SK-N-SH treated with all-trans-retinoic acid at 6 μM for 48 hours (cell line): ENCODE measurements around the gene TAAR1.
"Not testable (repeated sequence)": the region's sequence is repeated elsewhere in the genome, so short reads cannot be mapped to it uniquely, and the experiment has no call there.

Source experiments
- ATAC-seq: fragments of 200-7000 bp; cut with Tn5 transposase; 3 replicates; pipeline ENCODE4 v1.9.1; 2020; ENCODE audit warnings: mild to moderate bottlenecking, moderate library complexity
- ARNTL ChIP-seq: fragments of 450-650 bp; formaldehyde crosslinking; IDR thresholded peaks from 2 replicates; pipeline ENCODE4 v1.5.0; 2020; ENCODE audit warnings: low read depth, mild to moderate bottlenecking, moderate library complexity, borderline replicate concordance
- BACH2 ChIP-seq: fragments of 250-450 bp; sonication (Bioruptor Pico); IDR thresholded peaks from 2 replicates; pipeline ENCODE4 v1.9.0; 2021; ENCODE audit warnings: mild to moderate bottlenecking, borderline replicate concordance
- CSDC2 ChIP-seq: fragments of 250-450 bp; sonication (Bioruptor Pico); IDR thresholded peaks from 2 replicates; pipeline ENCODE4 v1.5.0; 2020; ENCODE audit warnings: mild to moderate bottlenecking, moderate library complexity
- ESRRG ChIP-seq: fragments of 250-450 bp; sonication (Bioruptor Pico); IDR thresholded peaks from 2 replicates; pipeline ENCODE4 v1.6.1; 2021; ENCODE audit warnings: mild to moderate bottlenecking
- GLIS3 ChIP-seq: fragments of 250-450 bp; sonication (Bioruptor Pico); IDR thresholded peaks from 2 replicates; pipeline ENCODE4 v1.5.0; 2020; ENCODE audit warnings: mild to moderate bottlenecking, moderate library complexity
- ISL1 ChIP-seq: fragments of 250-450 bp; sonication (Bioruptor Pico); IDR thresholded peaks from 2 replicates; pipeline ENCODE4 v2.1.2; 2022; ENCODE audit warnings: mild to moderate bottlenecking, moderate library complexity
- OSR1 ChIP-seq: fragments of 250-450 bp; sonication (Bioruptor Pico); IDR thresholded peaks from 2 replicates; pipeline ENCODE4 v1.8.0; 2022; ENCODE audit warnings: moderate library complexity, mild to moderate bottlenecking, inconsistent platforms
- POU6F1 ChIP-seq: fragments of 250-450 bp; sonication (Bioruptor Pico); IDR thresholded peaks from 2 replicates; pipeline ENCODE4 v1.8.0; 2021; ENCODE audit warnings: low read depth, mild to moderate bottlenecking, moderate library complexity, borderline replicate concordance
- PPARA ChIP-seq: fragments of 250-450 bp; sonication (Bioruptor Pico); IDR thresholded peaks from 2 replicates; pipeline ENCODE4 v1.5.0; 2020; ENCODE audit warnings: mild to moderate bottlenecking, borderline replicate concordance
- RARB ChIP-seq: fragments of 250-450 bp; sonication (Bioruptor Pico); IDR thresholded peaks from 2 replicates; pipeline ENCODE4 v1.8.0; 2021; ENCODE audit warnings: mild to moderate bottlenecking, moderate library complexity
- SNAI2 ChIP-seq: fragments of 250-450 bp; sonication (Bioruptor Pico); IDR thresholded peaks from 2 replicates; pipeline ENCODE4 v1.5.0; 2020; ENCODE audit warnings: mild to moderate bottlenecking, moderate library complexity
- TOX ChIP-seq: fragments of 250-450 bp; sonication (Bioruptor Pico); IDR thresholded peaks from 2 replicates; pipeline ENCODE4 v1.8.0; 2021; ENCODE audit warnings: mild to moderate bottlenecking, moderate library complexity, borderline replicate concordance
- ZC3H10 ChIP-seq: fragments of 250-450 bp; sonication (Bioruptor Pico); IDR thresholded peaks from 2 replicates; pipeline ENCODE4 v1.5.1; 2021; ENCODE audit warnings: mild to moderate bottlenecking, moderate library complexity
- ZFP3 ChIP-seq: fragments of 250-450 bp; sonication (Bioruptor Pico); IDR thresholded peaks from 2 replicates; pipeline ENCODE4 v1.5.0; 2020; ENCODE audit warnings: mild to moderate bottlenecking, moderate library complexity
- ZFP30 ChIP-seq: fragments of 450-650 bp; formaldehyde crosslinking; IDR thresholded peaks from 2 replicates; pipeline ENCODE4 v1.5.0; 2022; ENCODE audit warnings: mild to moderate bottlenecking, moderate library complexity
- ZNF565 ChIP-seq: fragments of 450-650 bp; formaldehyde crosslinking; conservative IDR thresholded peaks from 2 replicates; pipeline ENCODE4 v1.5.0; 2020; ENCODE audit warnings: low read depth, mild to moderate bottlenecking, moderate library complexity
- ZNF70 ChIP-seq: fragments of 450-650 bp; formaldehyde crosslinking; IDR thresholded peaks from 2 replicates; pipeline ENCODE4 v1.5.0; 2020; ENCODE audit warnings: mild to moderate bottlenecking, moderate library complexity
- TF ChIP-seq, protein P1 (sequence below): fragments of 250-450 bp; sonication (Bioruptor Pico); IDR thresholded peaks from 2 replicates; pipeline ENCODE4 v1.5.1; 2020; ENCODE audit warnings: low read depth, mild to moderate bottlenecking, moderate library complexity
- TF ChIP-seq, protein P2 (sequence below): fragments of 250-450 bp; sonication (Bioruptor Pico); IDR thresholded peaks from 2 replicates; pipeline ENCODE4 v1.5.0; 2020; ENCODE audit warnings: mild to moderate bottlenecking, moderate library complexity
- TF ChIP-seq, protein P3 (sequence below): fragments of 250-450 bp; sonication (Bioruptor Pico); IDR thresholded peaks from 2 replicates; pipeline ENCODE4 v1.8.0; 2020; ENCODE audit warnings: mild to moderate bottlenecking, moderate library complexity, borderline replicate concordance
- TF ChIP-seq, protein P4 (sequence below): fragments of 250-450 bp; sonication (Bioruptor Pico); IDR thresholded peaks from 2 replicates; pipeline ENCODE4 v1.5.1; 2021; ENCODE audit warnings: mild to moderate bottlenecking, moderate library complexity

Gene TAAR1

GRCh38 chr6:132708002-132708401 is 49.0 kb upstream of the TAAR1 start:
- ATAC-seq = no peak
- TF ChIP-seq ZFP30 (CRISPR knock-in tag) (no peak), POU6F1 (CRISPR knock-in tag) (no peak), ZNF565 (CRISPR knock-in tag) (no peak), RARB (no peak), ESRRG (CRISPR knock-in tag) (no peak)
- TF ChIP-seq, protein P1, sequence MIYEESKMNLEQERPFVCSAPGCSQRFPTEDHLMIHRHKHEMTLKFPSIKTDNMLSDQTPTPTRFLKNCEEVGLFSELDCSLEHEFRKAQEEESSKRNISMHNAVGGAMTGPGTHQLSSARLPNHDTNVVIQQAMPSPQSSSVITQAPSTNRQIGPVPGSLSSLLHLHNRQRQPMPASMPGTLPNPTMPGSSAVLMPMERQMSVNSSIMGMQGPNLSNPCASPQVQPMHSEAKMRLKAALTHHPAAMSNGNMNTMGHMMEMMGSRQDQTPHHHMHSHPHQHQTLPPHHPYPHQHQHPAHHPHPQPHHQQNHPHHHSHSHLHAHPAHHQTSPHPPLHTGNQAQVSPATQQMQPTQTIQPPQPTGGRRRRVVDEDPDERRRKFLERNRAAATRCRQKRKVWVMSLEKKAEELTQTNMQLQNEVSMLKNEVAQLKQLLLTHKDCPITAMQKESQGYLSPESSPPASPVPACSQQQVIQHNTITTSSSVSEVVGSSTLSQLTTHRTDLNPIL = no peak
- TF ChIP-seq, all 23 proteins: peak for 0

DNA sequence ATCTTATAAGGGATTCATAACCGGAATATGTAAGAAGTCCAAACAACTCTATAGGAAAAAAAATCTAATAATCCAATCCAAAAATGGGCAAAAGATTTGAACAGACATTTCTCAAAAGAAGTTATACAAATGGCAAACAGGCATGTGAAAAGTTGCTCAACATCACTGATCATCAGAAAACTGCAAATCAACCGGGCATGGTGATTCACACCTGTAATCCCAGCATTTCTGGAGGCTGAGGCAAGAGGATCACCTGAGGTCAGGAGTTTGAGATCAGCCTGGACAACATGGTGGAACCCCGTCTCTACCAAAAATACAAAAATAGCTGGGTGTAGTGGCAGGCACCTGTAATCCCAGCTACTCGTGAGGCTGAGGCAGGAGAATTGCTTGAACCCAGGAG is 47.8 kb upstream of the TAAR1 start:
- not testable (repeated sequence) for ATAC-seq

DNA sequence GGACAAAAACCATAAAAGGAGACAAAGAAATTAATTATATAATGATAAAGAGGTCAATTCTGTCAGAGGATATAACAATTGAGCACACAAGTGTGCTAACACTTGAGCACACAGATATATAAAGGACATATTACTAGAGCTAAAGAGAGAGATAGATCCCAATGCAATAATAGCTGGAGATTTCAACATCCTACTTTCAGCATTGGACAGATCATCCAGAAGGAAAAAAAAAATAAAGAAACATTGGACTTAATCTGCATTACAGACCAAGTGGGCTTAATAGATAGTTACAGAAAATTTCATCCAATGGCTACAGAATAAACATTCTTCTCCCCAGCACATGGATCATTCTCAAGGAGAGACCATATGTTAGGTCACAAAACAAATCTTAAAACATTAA is 45.0 kb upstream of the TAAR1 start:
- TF ChIP-seq ZNF70 (CRISPR knock-in tag) (no peak), ZNF565 (CRISPR knock-in tag) (no peak), TOX (CRISPR knock-in tag) (no peak), ARNTL (CRISPR knock-in tag) (no peak), ZFP3 (CRISPR knock-in tag) (no peak), SNAI2 (CRISPR knock-in tag) (no peak), PPARA (CRISPR knock-in tag) (no peak), CSDC2 (CRISPR knock-in tag) (no peak), ESRRG (CRISPR knock-in tag) (no peak), OSR1 (CRISPR knock-in tag) (no peak), GLIS3 (CRISPR knock-in tag) (no peak), ZC3H10 (no peak), BACH2 (no peak), ISL1 (no peak)
- TF ChIP-seq, protein P2, sequence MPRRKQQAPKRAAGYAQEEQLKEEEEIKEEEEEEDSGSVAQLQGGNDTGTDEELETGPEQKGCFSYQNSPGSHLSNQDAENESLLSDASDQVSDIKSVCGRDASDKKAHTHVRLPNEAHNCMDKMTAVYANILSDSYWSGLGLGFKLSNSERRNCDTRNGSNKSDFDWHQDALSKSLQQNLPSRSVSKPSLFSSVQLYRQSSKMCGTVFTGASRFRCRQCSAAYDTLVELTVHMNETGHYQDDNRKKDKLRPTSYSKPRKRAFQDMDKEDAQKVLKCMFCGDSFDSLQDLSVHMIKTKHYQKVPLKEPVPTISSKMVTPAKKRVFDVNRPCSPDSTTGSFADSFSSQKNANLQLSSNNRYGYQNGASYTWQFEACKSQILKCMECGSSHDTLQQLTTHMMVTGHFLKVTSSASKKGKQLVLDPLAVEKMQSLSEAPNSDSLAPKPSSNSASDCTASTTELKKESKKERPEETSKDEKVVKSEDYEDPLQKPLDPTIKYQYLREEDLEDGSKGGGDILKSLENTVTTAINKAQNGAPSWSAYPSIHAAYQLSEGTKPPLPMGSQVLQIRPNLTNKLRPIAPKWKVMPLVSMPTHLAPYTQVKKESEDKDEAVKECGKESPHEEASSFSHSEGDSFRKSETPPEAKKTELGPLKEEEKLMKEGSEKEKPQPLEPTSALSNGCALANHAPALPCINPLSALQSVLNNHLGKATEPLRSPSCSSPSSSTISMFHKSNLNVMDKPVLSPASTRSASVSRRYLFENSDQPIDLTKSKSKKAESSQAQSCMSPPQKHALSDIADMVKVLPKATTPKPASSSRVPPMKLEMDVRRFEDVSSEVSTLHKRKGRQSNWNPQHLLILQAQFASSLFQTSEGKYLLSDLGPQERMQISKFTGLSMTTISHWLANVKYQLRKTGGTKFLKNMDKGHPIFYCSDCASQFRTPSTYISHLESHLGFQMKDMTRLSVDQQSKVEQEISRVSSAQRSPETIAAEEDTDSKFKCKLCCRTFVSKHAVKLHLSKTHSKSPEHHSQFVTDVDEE (CRISPR knock-in tag) = no peak
- TF ChIP-seq, protein P1 = no peak
- TF ChIP-seq, protein P3, sequence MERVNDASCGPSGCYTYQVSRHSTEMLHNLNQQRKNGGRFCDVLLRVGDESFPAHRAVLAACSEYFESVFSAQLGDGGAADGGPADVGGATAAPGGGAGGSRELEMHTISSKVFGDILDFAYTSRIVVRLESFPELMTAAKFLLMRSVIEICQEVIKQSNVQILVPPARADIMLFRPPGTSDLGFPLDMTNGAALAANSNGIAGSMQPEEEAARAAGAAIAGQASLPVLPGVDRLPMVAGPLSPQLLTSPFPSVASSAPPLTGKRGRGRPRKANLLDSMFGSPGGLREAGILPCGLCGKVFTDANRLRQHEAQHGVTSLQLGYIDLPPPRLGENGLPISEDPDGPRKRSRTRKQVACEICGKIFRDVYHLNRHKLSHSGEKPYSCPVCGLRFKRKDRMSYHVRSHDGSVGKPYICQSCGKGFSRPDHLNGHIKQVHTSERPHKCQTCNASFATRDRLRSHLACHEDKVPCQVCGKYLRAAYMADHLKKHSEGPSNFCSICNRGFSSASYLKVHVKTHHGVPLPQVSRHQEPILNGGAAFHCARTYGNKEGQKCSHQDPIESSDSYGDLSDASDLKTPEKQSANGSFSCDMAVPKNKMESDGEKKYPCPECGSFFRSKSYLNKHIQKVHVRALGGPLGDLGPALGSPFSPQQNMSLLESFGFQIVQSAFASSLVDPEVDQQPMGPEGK (CRISPR knock-in tag) = no peak
- TF ChIP-seq, protein P4, sequence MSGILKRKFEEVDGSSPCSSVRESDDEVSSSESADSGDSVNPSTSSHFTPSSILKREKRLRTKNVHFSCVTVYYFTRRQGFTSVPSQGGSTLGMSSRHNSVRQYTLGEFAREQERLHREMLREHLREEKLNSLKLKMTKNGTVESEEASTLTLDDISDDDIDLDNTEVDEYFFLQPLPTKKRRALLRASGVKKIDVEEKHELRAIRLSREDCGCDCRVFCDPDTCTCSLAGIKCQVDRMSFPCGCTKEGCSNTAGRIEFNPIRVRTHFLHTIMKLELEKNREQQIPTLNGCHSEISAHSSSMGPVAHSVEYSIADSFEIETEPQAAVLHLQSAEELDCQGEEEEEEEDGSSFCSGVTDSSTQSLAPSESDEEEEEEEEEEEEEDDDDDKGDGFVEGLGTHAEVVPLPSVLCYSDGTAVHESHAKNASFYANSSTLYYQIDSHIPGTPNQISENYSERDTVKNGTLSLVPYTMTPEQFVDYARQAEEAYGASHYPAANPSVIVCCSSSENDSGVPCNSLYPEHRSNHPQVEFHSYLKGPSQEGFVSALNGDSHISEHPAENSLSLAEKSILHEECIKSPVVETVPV (CRISPR knock-in tag) = no peak
- no peak for ATAC-seq
